PC-9 (cell line): ENCODE results near the gene ZBTB7C. TPM values are rescaled to one million over a fixed set of nuclear protein-coding genes. Genes with fewer than 3 reads are reported as not detected.

Experiments
- BruUV-seq: library from RNA; stranded (reverse); fragments of 400-500 nt; replicated peaks from 2 replicates; lab custom pipeline; 2021; lab: Mats Ljungman, UMichigan
- CTCF ChIA-PET: fragments of 300-600 bp; sonication (Branson Sonifier 250); formaldehyde crosslinking; loops from one replicate; lab custom pipeline; 2022; ENCODE audit warnings: antibody characterized with exemption; lab: Charles Lee
- POLR2A ChIA-PET: fragments of 300-600 bp; sonication (Branson Sonifier 250); formaldehyde crosslinking; loops from one replicate; lab custom pipeline; 2022; ENCODE audit warnings: antibody characterized with exemption; ENCODE audit not compliant: unreplicated experiment; lab: Charles Lee
- DNase-seq, 2 experiments: peaks; one replicate each; pipeline versions ENCODE4 v3.0.0 to v3.0.0-alpha.2; 2015 to 2022; ENCODE audit warnings: mixed read lengths in 1 of 2
- H2AFZ ChIP-seq: fragments of 200-600 bp; sonication (generic); 2 replicates; pipeline ENCODE4 v1.8.1; 2017; ENCODE audit warnings: antibody characterized with exemption
- H3F3A ChIP-seq: fragments of 200-600 bp; sonication (generic); 2 replicates; pipeline ENCODE4 v1.8.1; 2017; ENCODE audit warnings: antibody characterized with exemption, mild to moderate bottlenecking, low read depth; ENCODE audit not compliant: insufficient read depth
- H3K27ac ChIP-seq: fragments of 200-600 bp; sonication (generic); 2 replicates; pipeline ENCODE4 v1.6.1; 2016; ENCODE audit warnings: mixed run types
- H3K27me3 ChIP-seq: fragments of 200-600 bp; sonication (generic); 2 replicates; pipeline ENCODE4 v1.6.1; 2016; ENCODE audit warnings: low read depth, mixed run types; ENCODE audit not compliant: insufficient read depth
- H3K36me3 ChIP-seq: fragments of 200-600 bp; sonication (generic); 2 replicates; pipeline ENCODE4 v1.6.1; 2016; ENCODE audit warnings: low read depth, mixed run types
- H3K4me1 ChIP-seq: fragments of 200-600 bp; sonication (generic); replicated peaks from 2 replicates; pipeline ENCODE4 v1.6.1; 2016; ENCODE audit warnings: mixed run types; ENCODE audit not compliant: insufficient read depth
- H3K4me2 ChIP-seq: fragments of 200-600 bp; sonication (generic); 2 replicates; pipeline ENCODE4 v1.6.1; 2017; ENCODE audit warnings: mixed run types
- H3K4me3 ChIP-seq: fragments of 200-600 bp; sonication (generic); 2 replicates; pipeline ENCODE4 v1.6.1; 2016; ENCODE audit warnings: mixed run types
- H3K79me2 ChIP-seq: fragments of 200-600 bp; sonication (generic); 2 replicates; pipeline ENCODE4 v1.6.1; 2017; ENCODE audit warnings: low read depth, mixed run types
- H3K9me2 ChIP-seq: fragments of 200-600 bp; sonication (generic); 2 replicates; pipeline ENCODE4 v1.8.1; 2017; ENCODE audit warnings: mild to moderate bottlenecking; ENCODE audit not compliant: insufficient read depth
- H3K9me3 ChIP-seq: fragments of 200-600 bp; sonication (generic); 2 replicates; pipeline ENCODE4 v1.8.1; 2016; ENCODE audit warnings: low read depth; ENCODE audit not compliant: insufficient read depth
- H4K20me1 ChIP-seq: fragments of 200-600 bp; sonication (generic); 2 replicates; pipeline ENCODE4 v1.8.1; 2017; ENCODE audit not compliant: insufficient read depth
- CTCF ChIP-seq: fragments of 200-600 bp; sonication (generic); conservative IDR thresholded peaks from 2 replicates; pipeline ENCODE4 v1.6.1; 2017; ENCODE audit warnings: mixed run types, antibody characterized with exemption, mild to moderate bottlenecking, moderate library complexity
- EZH2 ChIP-seq: fragments of 200-600 bp; sonication (generic); IDR thresholded peaks from 2 replicates; pipeline ENCODE4 v1.8.0; 2017; ENCODE audit warnings: antibody characterized with exemption, low read depth
- intact Hi-C: fragments of 100-400 bp; cut with micrococcal nuclease; formaldehyde crosslinking; loops from one replicate; pipeline ENCODE4 v1.10.0; 2022; ENCODE audit not compliant: unreplicated experiment
- total RNA-seq: library from RNA; stranded (reverse); gene quantifications from 2 replicates; pipeline ENCODE4 v1.2.3, GENCODE V29; 2021

Gene ZBTB7C
- total RNA-seq, 1 experiment from 2014 or later: not detected

GRCh38 chr18:48091869-48092497, 317.2 kb downstream of the ZBTB7C start:
- H3K27me3 ChIP-seq: no peaks in the 10 kb centered on the region
- no peak for TF ChIP-seq EZH2
- TF ChIP-seq CTCF: no peak
- no peaks in the 10 kb centered on the region for H3K36me3 ChIP-seq
- no peaks in the 10 kb centered on the region for H3K79me2 ChIP-seq
- no TSS peak for BruUV-seq
- no peak overlapping the region for H3K4me3 ChIP-seq
- H4K20me1 ChIP-seq: no peaks in the 10 kb centered on the region
- intact Hi-C loops: no loop called here
- no peak overlapping the region for H3K27ac ChIP-seq
- DNase-seq: no peak
- ChIA-PET POLR2A (no interaction called here), CTCF (no interaction called here)
- H3K4me2 ChIP-seq: no peak overlapping the region
- H2AFZ ChIP-seq: no peak overlapping the region
- no peaks in the 10 kb centered on the region for H3K4me1 ChIP-seq
- H3K9me3 ChIP-seq: no peaks in the 10 kb centered on the region
- H3F3A ChIP-seq: no peaks in the 10 kb centered on the region
- H3K9me2 ChIP-seq: 0 out of 2 replicates have a peak, but pooled peaks cover 4% of the 10 kb centered on the region

- ChIA-PET CTCF (no interaction called here), POLR2A (no interaction called here)
- Histone ChIP-seq H3K9me3 (no peaks in the 10 kb centered on the region), H3K27ac (no peak overlapping the region), H4K20me1 (no peaks in the 10 kb centered on the region), H2AFZ (no peak overlapping the region), H3K4me2 (no peak overlapping the region), H3K4me3 (no peak overlapping the region), H3K36me3 (no peaks in the 10 kb centered on the region), H3K27me3 (no peaks in the 10 kb centered on the region), H3K4me1 (peaks cover 4% of the 10 kb centered on the region), H3K9me2 (0 out of 2 replicates have a peak, but pooled peaks cover 4% of the 10 kb centered on the region), H3F3A (no peaks in the 10 kb centered on the region), H3K79me2 (no peaks in the 10 kb centered on the region)
- no peak for TF ChIP-seq CTCF
- no peak for TF ChIP-seq EZH2
- no TSS peak for BruUV-seq
- intact Hi-C loops: no loop called here
- DNase-seq: no peak
Measured at GRCh38 chr18:48090702-48091101, 318.5 kb downstream of the ZBTB7C start.

GRCh38 chr18:48090021-48090420, 319.2 kb downstream of the ZBTB7C start:
- Histone ChIP-seq H3K27ac (no peak overlapping the region), H3K9me3 (no peaks in the 10 kb centered on the region), H3K4me1 (peaks cover 11% of the 10 kb centered on the region), H3F3A (no peaks in the 10 kb centered on the region; the same call in 1 of the 2 replicates), H3K4me3 (no peak overlapping the region), H2AFZ (no peak overlapping the region), H3K9me2 (0 out of 2 replicates have a peak, but pooled peaks cover 4% of the 10 kb centered on the region), H3K4me2 (no peak overlapping the region), H4K20me1 (no peaks in the 10 kb centered on the region), H3K27me3 (no peaks in the 10 kb centered on the region), H3K79me2 (no peaks in the 10 kb centered on the region), H3K36me3 (no peaks in the 10 kb centered on the region)
- DNase-seq: no peak
- ChIA-PET POLR2A (no interaction called here), CTCF (no interaction called here)
- TF ChIP-seq EZH2 (no peak), CTCF (no peak)
- intact Hi-C loops: no loop called here
- BruUV-seq: no TSS peak
